ENCODE data around the gene CEACAM20.
"Not testable (repeated sequence)": the region's sequence is repeated elsewhere in the genome, so short reads cannot be mapped to it uniquely, and the experiment has no call there.

Gene CEACAM20

GRCh38 chr19:44529536-44529935, at the start of gene CEACAM20:
Gene CEACAM20 (minus strand): TSS chr19:44529675. CDS start chr19:44529509, 166 bp downstream.
- DNase-seq: no peak

DNA sequence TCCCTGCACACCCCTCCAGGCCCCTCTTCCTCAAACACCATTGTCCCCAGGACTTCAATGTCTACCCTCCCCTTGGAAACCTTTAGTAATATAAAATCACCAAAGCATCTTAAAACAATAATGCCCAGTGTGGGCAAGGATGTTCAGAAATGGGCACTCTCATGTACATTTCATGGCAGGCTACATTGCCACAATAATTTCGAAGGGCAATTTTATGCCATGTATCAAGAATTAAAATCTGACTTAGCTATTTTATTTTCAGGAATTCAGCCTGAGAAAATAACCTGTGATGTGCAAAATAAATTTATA, 48.0 kb upstream of the CEACAM20 start:
- no peak for DNase-seq

- no peak for DNase-seq
These were observed 47.5 kb upstream of the CEACAM20 start for GRCh38 chr19:44576843-44577565.

- DNase-seq: no peak
These were observed 45.7 kb upstream of the CEACAM20 start for GRCh38 chr19:44575116-44575700.

- DNase-seq: no peak
These were observed 44.9 kb upstream of the CEACAM20 start for GRCh38 chr19:44574186-44574950.

GRCh38 chr19:44573627-44574026, 44.2 kb upstream of the CEACAM20 start:
- no peak for DNase-seq

DNA sequence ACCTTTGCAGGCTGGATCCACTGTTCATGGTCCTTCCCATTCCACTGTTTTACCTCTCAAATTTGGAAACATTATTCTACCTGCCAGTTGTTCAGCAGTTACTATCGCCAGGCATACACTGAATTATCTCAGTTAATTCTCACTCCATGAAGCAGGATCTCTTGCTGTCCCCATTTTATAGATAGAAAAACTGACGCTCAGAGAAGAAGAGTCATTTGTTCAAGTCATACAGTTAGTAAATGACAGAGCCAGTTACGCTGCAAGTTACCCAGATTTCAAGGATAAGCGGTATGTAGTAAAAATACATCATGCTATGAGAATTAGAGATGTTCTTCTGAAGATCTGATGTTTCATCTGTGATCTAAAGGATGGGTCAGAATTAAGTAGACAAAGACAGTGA, 43.7 kb upstream of the CEACAM20 start:
- DNase-seq: no peak

DNA sequence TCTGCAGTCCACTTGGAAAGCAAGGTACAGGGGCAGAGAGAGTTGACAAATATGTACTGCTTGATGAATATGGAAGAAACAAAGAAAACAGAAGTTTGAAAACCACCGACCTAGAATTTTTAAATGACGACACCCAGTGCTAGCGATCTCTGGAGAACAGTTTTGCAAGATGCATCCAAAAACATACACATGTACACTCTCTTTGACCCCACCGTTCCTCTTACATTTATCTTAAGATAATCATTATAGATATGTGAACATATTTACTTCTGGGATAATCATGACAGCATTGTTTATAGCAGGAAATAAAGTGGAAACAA, 43.1 kb upstream of the CEACAM20 start:
- no peak for DNase-seq

DNA sequence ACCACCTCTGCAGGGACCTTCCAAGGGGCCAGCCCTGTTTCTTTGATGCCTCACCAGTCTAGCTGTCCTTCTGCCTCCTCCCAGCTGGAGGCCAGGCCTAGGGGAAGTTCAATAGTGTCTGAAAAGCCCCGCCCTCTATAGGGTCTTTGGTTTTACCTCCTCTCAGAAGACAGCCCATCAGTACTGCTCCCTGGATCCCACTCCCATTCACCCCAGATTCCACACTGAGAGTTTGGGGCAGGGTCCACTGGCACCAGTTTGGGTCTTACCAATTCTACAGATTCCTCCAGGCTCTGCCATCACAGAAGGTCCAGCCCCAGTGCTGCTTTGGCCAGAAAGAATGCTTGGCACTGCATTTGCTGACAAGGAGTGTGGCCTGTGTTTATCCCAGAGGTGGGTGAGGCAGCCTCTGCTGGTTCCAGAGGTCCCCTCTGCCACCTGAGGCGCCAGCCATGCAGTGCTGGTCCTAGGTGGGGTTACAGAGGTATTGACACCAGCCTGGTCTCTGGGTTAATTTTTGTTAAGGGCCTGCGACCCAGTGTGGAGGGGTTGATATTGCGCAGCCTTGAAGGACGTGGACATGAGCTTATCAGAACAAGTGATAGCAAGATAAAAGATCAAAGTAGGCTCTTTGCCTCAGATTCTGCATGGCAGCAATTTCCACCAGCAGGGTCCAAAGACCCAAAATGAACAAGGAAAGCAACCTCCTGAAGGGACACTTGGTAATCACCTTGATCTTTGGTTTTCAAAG, 42.5 kb upstream of the CEACAM20 start:
- DNase-seq: no peak

DNA sequence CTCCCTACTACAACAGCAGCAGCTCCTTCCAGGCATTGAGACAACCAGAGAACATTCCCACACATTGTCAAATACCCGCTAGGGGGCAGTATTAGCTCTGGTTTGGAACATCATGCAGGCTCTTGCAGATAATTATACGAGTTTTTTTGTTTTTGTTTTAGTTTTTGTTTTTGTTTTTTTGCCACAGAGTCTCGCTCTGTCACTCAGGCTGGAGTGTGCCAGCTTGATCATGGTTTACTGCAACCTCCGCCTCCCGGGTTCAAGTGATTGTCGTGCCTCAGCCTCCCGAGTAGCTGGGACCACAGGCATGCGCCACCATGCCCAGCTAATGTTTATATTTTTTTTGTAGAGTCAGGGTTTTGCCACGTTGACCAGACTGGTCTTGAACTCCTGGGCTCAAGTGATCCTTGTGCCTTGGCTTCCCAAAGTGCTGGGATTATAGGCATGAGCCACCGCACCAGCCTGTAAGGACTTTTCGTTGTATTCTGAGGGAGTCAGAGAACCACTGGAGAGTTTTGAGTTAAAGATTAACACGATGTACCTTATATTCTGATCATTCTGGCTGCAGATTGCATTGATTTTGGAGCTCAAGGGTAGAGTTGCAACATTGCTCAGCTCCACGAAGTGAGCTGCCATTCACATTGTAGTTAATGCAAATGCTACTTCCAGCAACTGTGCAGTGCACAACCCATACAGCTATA, 41.7 kb upstream of the CEACAM20 start:
- DNase-seq: peak; percentile 10 to 18

DNA sequence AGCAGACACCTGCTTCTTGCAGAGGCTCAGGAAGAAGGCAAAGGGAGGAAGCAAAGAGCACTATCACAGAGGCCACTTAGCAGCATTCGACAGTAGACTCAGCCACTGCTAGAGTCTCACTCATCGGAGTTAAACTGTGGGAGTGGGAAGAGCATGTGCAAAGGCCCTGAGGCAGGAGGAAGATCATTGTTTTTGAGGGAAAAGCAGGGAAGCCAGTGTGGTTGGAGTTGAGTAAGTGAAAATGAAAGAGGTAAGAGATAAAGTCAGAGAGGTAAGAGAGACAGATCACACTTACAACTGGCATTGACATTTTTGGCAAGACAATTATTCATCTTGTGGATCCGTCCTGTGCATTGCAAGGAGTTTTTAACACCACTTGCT, 41.1 kb upstream of the CEACAM20 start:
- no peak for DNase-seq

DNA sequence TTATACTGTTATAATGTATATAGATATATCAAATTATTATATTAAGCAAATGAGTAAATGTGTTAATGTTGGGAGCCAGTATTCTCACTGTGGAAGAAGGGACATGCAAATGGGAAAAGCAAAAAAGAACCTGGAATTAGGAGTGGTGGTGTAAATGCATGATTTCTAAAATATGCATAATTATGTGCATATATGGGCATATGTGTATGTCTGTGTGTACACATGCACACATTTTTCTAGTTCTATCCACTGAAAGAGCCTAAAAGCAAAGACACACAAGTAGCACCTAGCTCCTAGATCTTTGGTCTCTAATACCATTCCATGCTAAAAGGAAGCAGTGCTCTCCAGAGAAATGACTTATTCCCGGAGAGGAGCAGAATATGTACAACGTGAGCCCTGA, 38.3 kb upstream of the CEACAM20 start:
- no peak for DNase-seq

- DNase-seq: no peak
These were observed 37.5 kb upstream of the CEACAM20 start for GRCh38 chr19:44566984-44567383.

- DNase-seq: not testable (repeated sequence)
These were observed 33.7 kb upstream of the CEACAM20 start for GRCh38 chr19:44563086-44563655.

DNA sequence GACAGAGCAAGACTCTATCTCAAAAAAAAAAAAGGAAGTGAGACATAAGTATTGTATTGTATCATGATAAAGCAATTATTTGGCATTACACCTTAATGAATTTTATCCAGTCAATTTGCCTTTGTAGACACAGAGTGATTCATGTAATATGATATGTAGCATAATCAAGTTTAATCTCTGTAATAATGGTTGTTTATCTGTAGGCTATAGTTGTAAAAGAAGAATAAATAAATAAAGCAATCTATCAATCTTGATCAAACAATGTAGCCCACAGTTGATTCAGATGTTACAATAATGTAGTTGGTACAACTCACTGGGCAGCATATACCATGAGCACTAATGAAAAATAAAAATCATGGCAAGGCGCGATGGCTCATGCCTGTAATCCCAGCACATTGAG, 28.5 kb upstream of the CEACAM20 start:
- no peak for DNase-seq

DNA sequence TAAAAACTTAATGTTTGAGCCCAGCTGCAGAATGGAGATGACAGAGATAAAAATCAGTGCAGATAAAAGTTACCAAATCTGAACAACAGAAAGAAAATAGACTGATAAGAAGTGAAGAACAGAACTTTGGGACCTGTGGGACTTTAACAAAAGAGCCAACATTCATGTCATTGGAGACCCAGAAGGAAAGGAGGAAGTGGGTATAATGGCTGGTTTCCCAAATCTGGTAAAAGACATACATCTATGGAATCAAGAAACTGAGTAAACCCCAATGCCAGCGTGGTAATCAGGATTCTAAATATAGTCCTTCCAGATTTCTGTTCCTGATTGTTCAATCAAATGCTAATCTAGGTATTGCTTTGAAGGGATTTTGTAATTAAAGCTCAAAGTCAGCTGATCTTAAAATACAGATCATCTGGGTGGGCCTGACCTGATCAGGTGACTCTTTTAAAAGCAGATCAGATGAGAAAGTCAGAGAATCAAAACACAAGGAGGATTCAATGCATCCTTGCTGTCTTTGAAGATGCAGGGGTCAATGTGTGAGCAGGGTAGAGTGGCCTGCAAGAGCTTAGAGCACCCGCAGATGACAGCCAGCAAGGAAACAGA, 25.3 kb upstream of the CEACAM20 start:
- no peak for DNase-seq

DNA sequence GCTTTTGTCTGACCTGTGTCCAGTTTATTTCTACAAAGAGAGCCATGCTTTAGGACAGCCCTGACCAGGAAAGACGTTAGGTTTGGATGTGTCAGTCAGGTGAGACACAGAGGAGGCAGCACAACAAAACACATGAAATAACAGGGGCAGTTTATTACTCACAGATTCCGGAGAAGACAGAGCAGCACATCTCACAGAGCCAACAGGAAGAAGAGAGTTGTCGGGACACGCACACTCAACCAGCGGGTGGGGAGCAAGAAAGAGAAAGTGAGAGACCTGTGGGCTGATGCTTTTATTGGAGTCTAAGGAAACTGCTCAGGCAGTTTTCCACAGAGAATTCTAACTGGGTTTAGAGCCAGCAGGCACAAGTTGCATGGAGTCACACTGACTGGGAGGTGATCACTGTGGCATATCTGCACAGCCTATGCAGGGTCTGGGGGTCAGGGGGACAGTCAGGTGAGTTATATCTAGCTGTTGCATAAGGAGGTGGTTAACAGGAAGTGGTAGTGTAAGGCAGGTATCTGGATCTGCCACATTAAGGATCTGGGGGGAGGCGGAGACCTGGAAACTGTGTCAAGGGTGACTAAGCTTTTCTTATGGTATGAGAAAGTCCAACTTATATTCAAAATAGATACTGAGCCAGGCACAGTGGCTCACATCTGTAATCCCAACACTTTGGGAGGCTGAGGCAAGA, 24.1 kb upstream of the CEACAM20 start:
- DNase-seq: no peak

GRCh38 chr19:44552324-44552723, 22.8 kb upstream of the CEACAM20 start:
- DNase-seq: peak in 1 of 2 experiments; percentile 5

GRCh38 chr19:44551850-44552249, 22.4 kb upstream of the CEACAM20 start:
- DNase-seq: no peak

GRCh38 chr19:44550976-44551375, 21.5 kb upstream of the CEACAM20 start:
- DNase-seq: not testable (repeated sequence)

- DNase-seq: no peak
These were observed 20.0 kb upstream of the CEACAM20 start for GRCh38 chr19:44549507-44549906.

DNA sequence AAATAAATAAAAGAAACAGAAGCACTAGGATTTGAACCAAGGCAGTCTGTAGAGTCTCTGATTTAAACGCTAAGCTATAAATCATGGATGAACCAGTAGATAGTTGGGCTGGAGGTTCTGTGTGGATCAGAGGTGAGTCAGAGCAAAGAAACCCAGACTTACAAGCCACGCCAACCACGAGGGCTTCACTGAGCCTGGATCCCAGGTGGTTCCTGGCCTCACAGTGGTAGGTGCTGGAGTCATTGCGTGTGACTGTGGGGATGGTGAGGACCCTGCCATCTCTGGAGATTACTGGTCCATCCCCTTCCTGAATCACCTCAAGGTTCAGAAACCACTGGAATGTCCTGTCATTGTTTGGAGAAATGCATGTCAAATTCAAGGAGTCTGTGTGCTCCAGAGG, 19.3 kb upstream of the CEACAM20 start:
- no peak for DNase-seq
